GM18526 (cell line): ENCODE data around the gene USP36.

Source experiments
- POLR2A ChIP-seq: IDR thresholded peaks from 3 replicates; pipeline ENCODE4 v1.6.1; 2011; ENCODE audit not compliant: insufficient read length; ENCODE audit errors: extremely low read depth

The USP36 gene

GRCh38 chr17:78840780-78841611 lies at the start of gene USP36:
USP36 (minus strand) TSS chr17:78840814; CDS start chr17:78836363, 4,451 bp downstream.
- TF ChIP-seq POLR2A: peak; percentile 92

GRCh38 chr17:78889531-78889930 lies 48.9 kb upstream of the USP36 start:
- no peak for TF ChIP-seq POLR2A

- TF ChIP-seq POLR2A: no peak
Measured at GRCh38 chr17:78888941-78889518, 48.4 kb upstream of the USP36 start.

GRCh38 chr17:78886954-78887353 lies 46.3 kb upstream of the USP36 start:
- TF ChIP-seq POLR2A: no peak

- TF ChIP-seq POLR2A: no peak
Measured at GRCh38 chr17:78885956-78886355, 45.3 kb upstream of the USP36 start.

GRCh38 chr17:78884876-78885667 lies 44.5 kb upstream of the USP36 start:
- no peak for TF ChIP-seq POLR2A

- TF ChIP-seq POLR2A: no peak
Measured at GRCh38 chr17:78884148-78884825, 43.7 kb upstream of the USP36 start.

GRCh38 chr17:78883533-78884131 lies 43.0 kb upstream of the USP36 start:
- no peak for TF ChIP-seq POLR2A

GRCh38 chr17:78883089-78883532 lies 42.5 kb upstream of the USP36 start:
- TF ChIP-seq POLR2A: no peak

GRCh38 chr17:78882540-78883088 lies 42.0 kb upstream of the USP36 start:
- no peak for TF ChIP-seq POLR2A

GRCh38 chr17:78879635-78880186 lies 39.1 kb upstream of the USP36 start:
- no peak for TF ChIP-seq POLR2A

GRCh38 chr17:78878871-78879527 lies 38.4 kb upstream of the USP36 start:
- TF ChIP-seq POLR2A: no peak

- TF ChIP-seq POLR2A: no peak
Measured at GRCh38 chr17:78878261-78878660, 37.6 kb upstream of the USP36 start.
